Mesothelial cell of epicardium (in vitro differentiated cells): Measurements from ENCODE around the gene CHFR. TPM values are rescaled to one million over a fixed set of nuclear protein-coding genes. Genes with fewer than 3 reads are reported as not detected.
"Not testable (repeated sequence)": the region's sequence is repeated elsewhere in the genome, so short reads cannot be mapped to it uniquely, and the experiment has no call there.

Experiments used
- DNase-seq, 2 experiments: peaks; one replicate each; pipeline ENCODE4 v3.0.0; 2021; ENCODE audit warnings: low spot score in 2 of 2; ENCODE audit not compliant: unreplicated experiment in 2 of 2
- H3K27ac Mint-ChIP-seq: 2 replicates; pipeline ENCODE4 v1.8.0; 2021; ENCODE audit warnings: mixed read lengths
- H3K27me3 Mint-ChIP-seq: 2 replicates; pipeline ENCODE4 v1.8.0; 2021; ENCODE audit warnings: low read depth, mixed read lengths
- H3K36me3 Mint-ChIP-seq: 2 replicates; pipeline ENCODE4 v1.8.0; 2021; ENCODE audit warnings: mixed read lengths
- H3K4me1 Mint-ChIP-seq: 2 replicates; pipeline ENCODE4 v1.8.0; 2021; ENCODE audit warnings: mixed read lengths
- H3K4me3 Mint-ChIP-seq: 2 replicates; pipeline ENCODE4 v1.8.0; 2021; ENCODE audit warnings: mild to moderate bottlenecking, moderate library complexity, mixed read lengths
- H3K9me3 Mint-ChIP-seq: 2 replicates; pipeline ENCODE4 v1.8.0; 2021; ENCODE audit warnings: mixed read lengths
- total RNA-seq: library from RNA; stranded (reverse); gene quantifications from 3 replicates; pipeline ENCODE4 v1.2.1, GENCODE V29; 2021
- TF ChIP-seq, protein P1 (sequence below): fragments of 200-600 bp; sonication (generic); IDR thresholded peaks from one replicate; pipeline ENCODE4 v1.5.0; 2021; ENCODE audit warnings: antibody characterized with exemption; ENCODE audit not compliant: unreplicated experiment

The CHFR gene
- total RNA-seq, 1 donor from 2014 or later, result 47.7 TPM

DNA sequence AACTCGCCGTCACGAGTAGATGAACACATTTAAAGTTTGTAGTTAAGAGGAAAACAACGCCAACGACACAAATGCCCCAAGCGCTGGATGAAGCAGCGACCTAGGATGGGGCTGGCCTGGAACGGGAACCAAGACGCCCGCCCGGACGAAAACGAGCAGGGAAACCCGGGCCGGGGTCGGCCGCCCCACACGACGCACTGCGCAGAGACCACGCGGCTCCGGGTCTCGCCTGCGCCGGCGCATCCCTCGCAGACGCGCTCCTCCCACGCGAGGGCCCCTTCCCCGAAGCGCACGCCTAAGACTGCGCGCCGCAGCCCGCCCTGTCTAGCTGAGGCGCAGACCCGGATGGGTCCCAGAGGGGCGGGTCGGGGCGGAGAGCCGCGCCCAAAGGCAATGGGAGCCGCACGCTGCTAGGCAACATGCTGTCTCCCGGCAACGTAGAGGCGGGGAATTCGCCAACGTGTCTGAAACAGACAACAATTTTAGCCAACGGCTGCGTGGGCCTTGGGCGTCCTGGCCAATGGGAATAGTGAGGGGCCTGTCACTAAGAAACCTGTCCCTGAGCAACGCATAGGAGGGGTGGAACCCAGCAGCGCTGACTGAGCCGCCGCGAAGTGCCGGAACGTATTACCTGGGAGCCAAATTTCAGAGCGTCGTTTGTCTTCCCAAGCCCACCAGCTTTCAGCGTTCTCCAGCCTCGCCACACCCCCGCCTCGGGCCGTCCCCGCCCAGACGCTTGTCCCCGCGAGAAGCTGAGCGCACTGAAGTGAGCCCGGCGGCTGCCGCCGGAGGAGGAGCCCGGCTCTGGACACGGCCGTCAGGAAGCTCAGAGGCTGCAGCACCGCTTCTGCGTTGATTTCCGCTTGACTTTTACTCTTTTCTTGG lies 21.0 kb upstream of the CHFR start:
- DNase-seq, result peak; percentile 83 to 90
- Mint-ChIP-seq H3K9me3 (peaks cover 38% of the 10 kb centered on the region), H3K36me3 (peaks cover 11% of the 10 kb centered on the region), H3K4me3 (peak overlapping the region; percentile 81), H3K4me1 (peaks cover 2% of the 10 kb centered on the region), H3K27me3 (peaks cover 26% of the 10 kb centered on the region), H3K27ac (peak overlapping the region; percentile 82)
- TF ChIP-seq, protein P1, sequence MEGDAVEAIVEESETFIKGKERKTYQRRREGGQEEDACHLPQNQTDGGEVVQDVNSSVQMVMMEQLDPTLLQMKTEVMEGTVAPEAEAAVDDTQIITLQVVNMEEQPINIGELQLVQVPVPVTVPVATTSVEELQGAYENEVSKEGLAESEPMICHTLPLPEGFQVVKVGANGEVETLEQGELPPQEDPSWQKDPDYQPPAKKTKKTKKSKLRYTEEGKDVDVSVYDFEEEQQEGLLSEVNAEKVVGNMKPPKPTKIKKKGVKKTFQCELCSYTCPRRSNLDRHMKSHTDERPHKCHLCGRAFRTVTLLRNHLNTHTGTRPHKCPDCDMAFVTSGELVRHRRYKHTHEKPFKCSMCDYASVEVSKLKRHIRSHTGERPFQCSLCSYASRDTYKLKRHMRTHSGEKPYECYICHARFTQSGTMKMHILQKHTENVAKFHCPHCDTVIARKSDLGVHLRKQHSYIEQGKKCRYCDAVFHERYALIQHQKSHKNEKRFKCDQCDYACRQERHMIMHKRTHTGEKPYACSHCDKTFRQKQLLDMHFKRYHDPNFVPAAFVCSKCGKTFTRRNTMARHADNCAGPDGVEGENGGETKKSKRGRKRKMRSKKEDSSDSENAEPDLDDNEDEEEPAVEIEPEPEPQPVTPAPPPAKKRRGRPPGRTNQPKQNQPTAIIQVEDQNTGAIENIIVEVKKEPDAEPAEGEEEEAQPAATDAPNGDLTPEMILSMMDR, result no peak

DNA sequence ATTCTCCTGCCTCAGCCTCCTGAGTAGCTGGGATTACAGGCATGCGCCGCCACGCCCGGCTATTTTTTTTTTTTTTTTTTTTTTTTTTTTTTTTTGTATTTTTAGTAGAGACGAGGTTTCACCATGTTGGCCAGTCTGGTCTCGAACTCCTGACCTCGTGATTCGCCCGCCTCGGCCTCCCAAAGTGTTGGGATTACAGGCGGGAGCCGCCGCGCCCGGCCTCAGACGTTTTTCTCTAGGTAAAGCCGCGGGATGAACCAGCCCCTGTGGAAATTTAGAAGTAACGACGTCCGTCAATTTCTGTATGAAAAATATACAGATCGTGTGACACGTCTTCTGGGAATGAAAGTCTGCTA lies 20.4 kb upstream of the CHFR start:
- Mint-ChIP-seq H3K9me3 (peaks cover 40% of the 10 kb centered on the region), H3K36me3 (peaks cover 12% of the 10 kb centered on the region), H3K4me3 (peak overlapping the region; percentile 44), H3K27me3 (peaks cover 26% of the 10 kb centered on the region)
- not testable (repeated sequence) for H3K4me1 Mint-ChIP-seq, DNase-seq, H3K27ac Mint-ChIP-seq

DNA sequence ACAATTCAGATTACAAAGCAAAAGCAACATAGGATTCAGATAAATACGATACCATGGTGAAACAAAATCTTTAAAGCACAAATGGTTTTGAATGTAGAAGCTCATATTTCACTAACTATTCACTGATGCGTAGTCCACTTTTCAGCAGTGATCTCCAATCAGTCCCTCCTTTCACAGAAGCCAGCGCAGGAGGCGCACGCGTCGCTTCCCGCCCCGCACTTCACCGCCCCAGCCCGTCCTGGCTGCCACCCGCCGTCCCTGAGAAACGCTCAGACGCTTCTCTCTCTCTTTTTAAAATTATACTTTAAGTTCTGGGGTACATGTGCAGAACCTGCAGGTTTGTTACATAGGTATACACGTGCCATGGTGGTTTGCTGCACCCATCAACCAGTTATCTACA lies 19.8 kb upstream of the CHFR start:
- Mint-ChIP-seq H3K4me1 (peaks cover 2% of the 10 kb centered on the region), H3K27me3 (peaks cover 26% of the 10 kb centered on the region), H3K27ac (no peak overlapping the region), H3K9me3 (peaks cover 37% of the 10 kb centered on the region), H3K36me3 (peaks cover 12% of the 10 kb centered on the region), H3K4me3 (peak overlapping the region; percentile 31)
- TF ChIP-seq, protein P1, result no peak
- DNase-seq, result no peak

DNA sequence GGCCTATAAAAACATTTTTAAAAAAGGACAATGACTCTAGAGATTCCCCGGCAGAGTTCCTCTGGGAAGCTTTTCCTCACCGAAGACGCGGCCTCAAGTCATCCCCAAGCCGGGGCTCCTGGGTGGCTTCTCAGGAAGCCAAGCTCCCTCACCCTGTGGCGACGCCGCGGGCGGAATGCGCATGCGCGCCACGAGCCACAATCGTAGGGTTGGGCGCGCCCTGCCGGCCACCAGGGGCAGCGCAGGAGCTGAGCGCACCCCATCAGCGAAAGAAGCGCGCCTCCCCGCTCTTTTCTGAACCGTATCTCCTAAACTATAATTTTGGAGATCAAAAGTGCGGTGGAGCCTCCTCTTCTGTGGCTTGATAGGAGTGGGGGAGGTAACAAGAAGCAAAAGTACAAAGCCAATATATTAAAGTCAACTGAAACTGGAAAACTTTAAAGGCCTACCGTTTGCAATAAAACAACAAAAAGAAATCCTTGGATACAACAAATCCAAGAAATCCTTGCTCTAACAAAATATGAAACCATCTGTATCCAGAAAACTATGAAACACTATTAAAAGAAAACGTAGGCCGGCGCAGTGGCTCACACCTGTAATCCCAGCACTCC lies 17.4 kb upstream of the CHFR start:
- no peak overlapping the region for H3K27ac Mint-ChIP-seq

DNA sequence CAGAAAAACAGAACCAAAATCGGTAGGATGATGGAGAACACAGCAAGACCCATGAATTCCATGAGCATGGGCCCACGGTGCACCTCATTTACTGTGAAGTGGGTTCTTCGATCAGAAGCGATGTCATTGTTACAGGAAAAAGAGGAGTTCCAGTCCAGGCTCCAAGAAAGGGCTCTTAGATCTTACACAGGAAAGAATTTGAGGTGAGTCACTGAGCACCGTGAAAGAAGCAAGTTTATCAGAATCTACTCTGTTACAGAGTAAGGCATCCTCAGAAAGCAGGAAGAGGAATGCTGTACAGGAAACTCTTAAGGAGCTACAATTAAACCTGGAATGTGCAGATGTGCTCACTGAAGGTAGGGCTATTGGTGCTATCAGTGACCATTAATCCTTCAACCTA lies 11.6 kb upstream of the CHFR start:
- TF ChIP-seq, protein P1, result no peak
- DNase-seq, result no peak
- H3K27ac Mint-ChIP-seq, result no peak overlapping the region
- H3K4me1 Mint-ChIP-seq, result no peaks in the 10 kb centered on the region
- no peak overlapping the region for H3K4me3 Mint-ChIP-seq
- H3K27me3 Mint-ChIP-seq, result no peaks in the 10 kb centered on the region
- peaks cover 5% of the 10 kb centered on the region for H3K36me3 Mint-ChIP-seq
- H3K9me3 Mint-ChIP-seq, result peaks cover 13% of the 10 kb centered on the region

More for the DNA sequence above, 17.4 kb upstream of the CHFR start:
- no peak overlapping the region for H3K4me3 Mint-ChIP-seq
- peaks cover 5% of the 10 kb centered on the region for H3K36me3 Mint-ChIP-seq
- TF ChIP-seq, protein P1, result peak; percentile 60
- peaks cover 26% of the 10 kb centered on the region for H3K27me3 Mint-ChIP-seq
- H3K4me1 Mint-ChIP-seq, result peaks cover 2% of the 10 kb centered on the region
- peaks cover 24% of the 10 kb centered on the region for H3K9me3 Mint-ChIP-seq
- DNase-seq, result peak; percentile 37 to 52

DNA sequence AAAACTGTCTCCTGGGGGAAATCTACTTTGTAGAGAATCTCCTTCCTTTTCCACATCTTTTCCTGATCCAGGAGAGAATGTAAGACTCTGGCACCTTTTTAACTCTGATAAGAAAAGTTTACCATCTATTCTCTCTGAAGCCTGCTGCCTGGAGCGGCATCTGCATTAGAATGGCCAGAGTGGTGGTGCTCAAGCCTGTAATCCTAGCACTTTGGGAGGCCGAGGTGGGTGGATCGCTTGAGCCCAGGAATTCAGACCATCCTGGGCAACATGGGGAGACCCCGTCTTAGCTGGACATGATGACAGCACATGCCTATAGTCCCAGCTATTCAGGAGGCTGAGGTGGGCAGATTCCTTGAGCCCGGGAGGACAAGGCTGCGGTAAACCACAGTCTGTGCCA lies 1.4 kb upstream of the CHFR start:
- peaks cover 12% of the 10 kb centered on the region for H3K4me1 Mint-ChIP-seq
- H3K36me3 Mint-ChIP-seq, result peaks cover 16% of the 10 kb centered on the region
- H3K4me3 Mint-ChIP-seq, result peak overlapping the region; percentile 96
- TF ChIP-seq, protein P1, result no peak
- peak overlapping the region; percentile 22 for H3K27ac Mint-ChIP-seq
- no peak for DNase-seq
- H3K9me3 Mint-ChIP-seq, result peaks cover 29% of the 10 kb centered on the region
- peaks cover 15% of the 10 kb centered on the region for H3K27me3 Mint-ChIP-seq
